IMR-90 (cell line): ENCODE data around the gene NKG7. TPM values are rescaled to one million over a fixed set of nuclear protein-coding genes. Genes with fewer than 3 reads are reported as not detected.

Experiments
- ATAC-seq: fragments of 200-7000 bp; cut with Tn5 transposase; 2 replicates; pipeline ENCODE4 v1.9.1; 2020; ENCODE audit warnings: low read depth, mild to moderate bottlenecking, moderate library complexity
- BruUV-seq: library from RNA; stranded (reverse); fragments of 400-500 nt; replicated peaks from 2 replicates; lab custom pipeline; 2021; lab: Mats Ljungman, UMichigan
- CTCF ChIA-PET: fragments of 300-600 bp; formaldehyde crosslinking; extraction: SDS; loops from one replicate; lab custom pipeline; 2021; ENCODE audit warnings: antibody characterized with exemption; lab: Yijun Ruan, JAX
- POLR2A ChIA-PET: fragments of 300-600 bp; sonication (Branson Sonifier 250); formaldehyde crosslinking; loops from one replicate; lab custom pipeline; 2022; ENCODE audit warnings: antibody characterized with exemption; ENCODE audit not compliant: unreplicated experiment; lab: Charles Lee
- DNase-seq: peaks from one replicate; pipeline ENCODE4 v3.0.0; 2013
- H2AFZ ChIP-seq: replicated peaks from 2 replicates; pipeline ENCODE3; 2013; ENCODE audit warnings: low read length, mild to moderate bottlenecking; ENCODE audit not compliant: poor library complexity
- H2AK5ac ChIP-seq: 2 replicates; pipeline ENCODE4 v1.6.1; 2013; ENCODE audit warnings: low read depth, low read length, inconsistent platforms
- H2AK9ac ChIP-seq: replicated peaks from 2 replicates; pipeline ENCODE3; 2013; ENCODE audit warnings: mild to moderate bottlenecking, low read depth, low read length, moderate library complexity; ENCODE audit not compliant: poor library complexity
- H2BK120ac ChIP-seq: 2 replicates; pipeline ENCODE4 v1.6.1; 2013; ENCODE audit warnings: low read depth, low read length, inconsistent platforms
- H2BK15ac ChIP-seq: 3 replicates; pipeline ENCODE4 v1.6.1; 2013; ENCODE audit warnings: low read depth, low read length, inconsistent platforms
- H2BK20ac ChIP-seq: 2 replicates; pipeline ENCODE4 v1.6.1; 2013; ENCODE audit warnings: low read depth, mild to moderate bottlenecking, inconsistent platforms, low read length, moderate library complexity
- H2BK5ac ChIP-seq: 2 replicates; pipeline ENCODE4 v1.6.1; 2013; ENCODE audit warnings: mild to moderate bottlenecking, low read depth, low read length, inconsistent platforms; ENCODE audit not compliant: poor library complexity, severe bottlenecking
- H3K14ac ChIP-seq: replicated peaks from 2 replicates; pipeline ENCODE4 v1.6.1; 2013; ENCODE audit warnings: low read depth, low read length, inconsistent platforms
- H3K18ac ChIP-seq: 2 replicates; pipeline ENCODE4 v1.6.1; 2013; ENCODE audit warnings: low read depth, low read length, control low read depth
- H3K23ac ChIP-seq: 2 replicates; pipeline ENCODE4 v1.6.1; 2013; ENCODE audit warnings: low read depth, low read length, inconsistent platforms
- H3K27ac ChIP-seq: 2 replicates; pipeline ENCODE4 v1.5.1; 2013; ENCODE audit warnings: mild to moderate bottlenecking, control low read depth, low read length; ENCODE audit not compliant: insufficient read depth
- H3K27me3 ChIP-seq: 2 replicates; pipeline ENCODE4 v1.6.1; 2013; ENCODE audit warnings: low read length; ENCODE audit not compliant: control insufficient read depth, insufficient read depth
- H3K36me3 ChIP-seq: 2 replicates; pipeline ENCODE4 v1.6.1; 2013; ENCODE audit warnings: low read length, mixed read lengths; ENCODE audit not compliant: control insufficient read depth, insufficient read depth
- H3K4ac ChIP-seq: 2 replicates; pipeline ENCODE4 v1.6.1; 2013; ENCODE audit warnings: low read depth, low read length, inconsistent platforms
- H3K4me1 ChIP-seq: 2 replicates; pipeline ENCODE4 v1.6.1; 2013; ENCODE audit warnings: low read length, mixed read lengths; ENCODE audit not compliant: control insufficient read depth, insufficient read depth
- H3K4me2 ChIP-seq: 2 replicates; pipeline ENCODE4 v1.6.1; 2013; ENCODE audit warnings: low read depth, mild to moderate bottlenecking, control low read depth, low read length, moderate library complexity
- H3K4me3 ChIP-seq: 2 replicates; pipeline ENCODE4 v1.5.1; 2013; ENCODE audit warnings: low read depth, mild to moderate bottlenecking, control low read depth, low read length, moderate library complexity; ENCODE audit not compliant: insufficient read depth
- H3K56ac ChIP-seq: 2 replicates; pipeline ENCODE4 v1.6.1; 2013; ENCODE audit warnings: low read length, inconsistent platforms; ENCODE audit not compliant: insufficient read depth; ENCODE audit errors: extremely low read depth
- H3K79me1 ChIP-seq, 2 experiments: 2 replicates each; pipeline ENCODE4 v1.6.1; 2013; ENCODE audit warnings: low read length in 2 of 2, inconsistent platforms in 1 of 2, low read depth in 1 of 2
- H3K9ac ChIP-seq: 2 replicates; pipeline ENCODE4 v1.6.1; 2013; ENCODE audit warnings: low read depth, low read length, control low read depth
- H3K9me1 ChIP-seq: 2 replicates; pipeline ENCODE4 v1.6.1; 2013; ENCODE audit warnings: low read length, inconsistent platforms; ENCODE audit not compliant: insufficient read depth
- H3K9me3 ChIP-seq: 2 replicates; pipeline ENCODE4 v1.6.1; 2013; ENCODE audit warnings: low read length; ENCODE audit not compliant: control insufficient read depth, insufficient read depth
- H4K20me1 ChIP-seq: 2 replicates; pipeline ENCODE4 v1.6.1; 2013; ENCODE audit warnings: low read length, inconsistent platforms; ENCODE audit not compliant: insufficient read depth
- H4K5ac ChIP-seq: 2 replicates; pipeline ENCODE4 v1.6.1; 2013; ENCODE audit warnings: mild to moderate bottlenecking, low read depth, low read length, control low read depth
- H4K8ac ChIP-seq, 2 experiments: 2 replicates each; pipeline ENCODE4 v1.6.1; 2013; ENCODE audit warnings: low read depth in 2 of 2, low read length in 2 of 2, control low read depth in 1 of 2, inconsistent platforms in 1 of 2
- H4K91ac ChIP-seq: 2 replicates; pipeline ENCODE4 v1.6.1; 2013; ENCODE audit warnings: low read depth, low read length, inconsistent platforms; ENCODE audit not compliant: insufficient read depth
- CEBPB ChIP-seq: IDR thresholded peaks from 2 replicates; pipeline ENCODE4 v1.6.1; 2012; ENCODE audit warnings: low read depth, low read length, improper control_type of control experiment
- FOS ChIP-seq: fragments of 150-350 bp; IDR thresholded peaks from 2 replicates; pipeline ENCODE4 v1.6.1; 2016; ENCODE audit warnings: low read depth, low read length
- MAFK ChIP-seq: IDR thresholded peaks from 2 replicates; pipeline ENCODE4 v1.6.1; 2012; ENCODE audit warnings: low read depth, low read length, improper control_type of control experiment
- MAZ ChIP-seq: IDR thresholded peaks from 2 replicates; pipeline ENCODE4 v1.6.1; 2012; ENCODE audit warnings: low read depth, mild to moderate bottlenecking, low read length, improper control_type of control experiment, moderate library complexity, borderline replicate concordance
- MXI1 ChIP-seq: IDR thresholded peaks from 2 replicates; pipeline ENCODE4 v1.6.1; 2012; ENCODE audit warnings: low read depth, mild to moderate bottlenecking, low read length, moderate library complexity, borderline replicate concordance
- NFE2L2 ChIP-seq: fragments of 150-350 bp; IDR thresholded peaks from 2 replicates; pipeline ENCODE4 v1.6.1; 2016; ENCODE audit warnings: low read depth, mild to moderate bottlenecking, low read length
- POLR2A ChIP-seq: IDR thresholded peaks from 2 replicates; pipeline ENCODE4 v1.6.1; 2012; ENCODE audit warnings: mild to moderate bottlenecking, low read depth, low read length
- RAD21 ChIP-seq: IDR thresholded peaks from 2 replicates; pipeline ENCODE4 v1.6.1; 2012; ENCODE audit warnings: low read length, improper control_type of control experiment
- RFX5 ChIP-seq: IDR thresholded peaks from 2 replicates; pipeline ENCODE4 v1.8.0; 2012; ENCODE audit warnings: low read depth, mild to moderate bottlenecking, low read length, moderate library complexity
- USF2 ChIP-seq: fragments of 150-350 bp; IDR thresholded peaks from 2 replicates; pipeline ENCODE4 v1.6.1; 2017; ENCODE audit warnings: mild to moderate bottlenecking, antibody characterized with exemption, low read length, low read depth
- WGBS, 2 experiments: methylation state at CpG; one replicate each; pipeline versions ENCODE4 v1.1.5 to v1.1.7; 2013; ENCODE audit warnings: missing lambda C conversion rate in 2 of 2; ENCODE audit not compliant: insufficient read length in 1 of 2; ENCODE audit errors: extremely low coverage in 2 of 2; 5-methylcytosine and 5-hydroxymethylcytosine counted together
- dilution Hi-C: fragments of 300-500 bp; cut with HindIII; formaldehyde crosslinking; loops from one replicate; pipeline ENCODE4 v1.14.3; 2018; ENCODE audit warnings: low sequenced_read_pairs; ENCODE audit not compliant: unreplicated experiment
- in situ Hi-C: fragments of 300-500 bp; cut with MboI; formaldehyde crosslinking; loops from 3 replicates; pipeline ENCODE4 v1.14.3; 2019; ENCODE audit warnings: low sequenced_read_pairs, inconsistent platforms, mixed read lengths
- intact Hi-C: fragments of 100-400 bp; cut with micrococcal nuclease; formaldehyde crosslinking; loops from 2 replicates; pipeline ENCODE4 v1.10.0; 2022
- polyA plus RNA-seq, 3 experiments: library from polyadenylated mRNA; depleted of rRNA; stranded (reverse); fragments of >200 nt; gene quantifications; 2 replicates each; pipeline ENCODE4 v1.2.3, GENCODE V29; 2012; ENCODE audit warnings: low replicate concordance in 1 of 3
- total RNA-seq: library from RNA; depleted of rRNA; stranded (reverse); fragments of >200 nt; gene quantifications from 2 replicates; pipeline ENCODE4 v1.2.3, GENCODE V29; 2012
- TF ChIP-seq, protein P1 (sequence below): conservative IDR thresholded peaks from 2 replicates; pipeline ENCODE4 v1.5.1; 2012; ENCODE audit warnings: mild to moderate bottlenecking, low read depth, low read length, improper control_type of control experiment

NKG7 gene
- total and polyA plus RNA-seq, 2 of the 4 experiments (the other 2 are of a cell fraction) = not detected

DNA sequence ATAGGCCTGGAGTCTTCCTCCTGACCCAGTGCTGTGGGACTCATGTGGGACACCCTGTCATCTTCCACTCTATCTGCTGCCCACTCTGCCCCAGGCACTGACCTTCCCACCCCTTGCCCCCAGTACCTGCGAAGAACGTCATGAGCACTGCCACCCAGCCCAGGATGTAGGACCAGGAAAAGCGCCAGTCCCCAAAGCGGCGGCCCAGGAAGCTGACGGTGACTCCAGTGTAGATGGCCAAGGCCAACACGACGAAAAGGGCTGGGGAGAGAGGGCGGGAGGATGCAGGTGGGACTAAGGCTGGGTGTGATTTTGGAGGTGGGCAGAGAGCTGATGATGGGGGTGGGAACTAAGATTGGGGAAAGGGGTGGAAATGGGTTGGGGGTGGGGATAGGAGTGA is 7.9 kb upstream of the NKG7 start:
- Histone ChIP-seq H3K56ac (no peak overlapping the region), H3K23ac (no peak overlapping the region), H4K91ac (no peak overlapping the region), H2BK20ac (no peak overlapping the region), H3K79me1 (no peaks in the 10 kb centered on the region), H3K14ac (no peak overlapping the region), H2BK15ac (no peak overlapping the region), H3K9me1 (no peaks in the 10 kb centered on the region), H3K9ac (no peak overlapping the region), H4K20me1 (no peaks in the 10 kb centered on the region), H2BK5ac (no peak overlapping the region), H2AK9ac (peak overlapping the region; percentile 16), H4K8ac (no peak overlapping the region), H3K4me2 (no peak overlapping the region), H3K27me3 (no peaks in the 10 kb centered on the region), H3K9me3 (no peaks in the 10 kb centered on the region), H2AFZ (no peak overlapping the region), H3K18ac (no peak overlapping the region), H2AK5ac (no peak overlapping the region), H3K4me3 (no peak overlapping the region), H3K4me1 (no peaks in the 10 kb centered on the region), H3K27ac (no peak overlapping the region), H4K5ac (no peak overlapping the region), H2BK120ac (no peak overlapping the region), H3K36me3 (no peaks in the 10 kb centered on the region), H3K4ac (no peak overlapping the region)
- TF ChIP-seq CEBPB (no peak), FOS (no peak), MAZ (no peak), RFX5 (no peak), POLR2A (no peak), MAFK (no peak), RAD21 (no peak), NFE2L2 (no peak), MXI1 (no peak), USF2 (no peak)
- TF ChIP-seq, protein P1, sequence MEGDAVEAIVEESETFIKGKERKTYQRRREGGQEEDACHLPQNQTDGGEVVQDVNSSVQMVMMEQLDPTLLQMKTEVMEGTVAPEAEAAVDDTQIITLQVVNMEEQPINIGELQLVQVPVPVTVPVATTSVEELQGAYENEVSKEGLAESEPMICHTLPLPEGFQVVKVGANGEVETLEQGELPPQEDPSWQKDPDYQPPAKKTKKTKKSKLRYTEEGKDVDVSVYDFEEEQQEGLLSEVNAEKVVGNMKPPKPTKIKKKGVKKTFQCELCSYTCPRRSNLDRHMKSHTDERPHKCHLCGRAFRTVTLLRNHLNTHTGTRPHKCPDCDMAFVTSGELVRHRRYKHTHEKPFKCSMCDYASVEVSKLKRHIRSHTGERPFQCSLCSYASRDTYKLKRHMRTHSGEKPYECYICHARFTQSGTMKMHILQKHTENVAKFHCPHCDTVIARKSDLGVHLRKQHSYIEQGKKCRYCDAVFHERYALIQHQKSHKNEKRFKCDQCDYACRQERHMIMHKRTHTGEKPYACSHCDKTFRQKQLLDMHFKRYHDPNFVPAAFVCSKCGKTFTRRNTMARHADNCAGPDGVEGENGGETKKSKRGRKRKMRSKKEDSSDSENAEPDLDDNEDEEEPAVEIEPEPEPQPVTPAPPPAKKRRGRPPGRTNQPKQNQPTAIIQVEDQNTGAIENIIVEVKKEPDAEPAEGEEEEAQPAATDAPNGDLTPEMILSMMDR = no peak
- DNase-seq (no peak), ATAC-seq (no peak)
- no TSS peak for BruUV-seq
- dilution Hi-C loops = no loop called here
- 79% methylated on average over 5 of the region's 9 CpGs; no CpG with 5 or more reads in 1 of the 2 experiments for WGBS, 2 experiments
- ChIA-PET POLR2A (no interaction called here), CTCF (interaction anchor here (1.6 kb wide), 1 partner anchor 10 kb away, joined by 3 read pairs; no protein-coding TSS in a partner anchor)
- intact Hi-C loops = no loop called here
- in situ Hi-C loops = no loop called here
